B cell (primary cell): Measurements from ENCODE around the gene COL5A1. TPM values are rescaled to one million over a fixed set of nuclear protein-coding genes. Genes with fewer than 3 reads are reported as not detected.
A peak's percentile ranks its signal among the peaks of the same experiment; 100 is the strongest.

Experiments used
- ATAC-seq: fragments of 200-7000 bp; cut with Tn5 transposase; one replicate; pipeline ENCODE4 v1.10.0; 2021; ENCODE audit warnings: low read depth, mild to moderate bottlenecking, moderate number of reproducible peaks, moderate library complexity
- CTCF ChIA-PET: fragments of 350-600 bp; sonication (Branson Sonifier 250); formaldehyde crosslinking; loops from one replicate; lab custom pipeline; 2021; ENCODE audit warnings: antibody characterized with exemption, inconsistent platforms; lab: Charles Lee
- POLR2A ChIA-PET: fragments of 350-600 bp; sonication (Branson Sonifier 250); formaldehyde crosslinking; loops from one replicate; lab custom pipeline; 2021; ENCODE audit warnings: antibody characterized with exemption; lab: Charles Lee
- DNase-seq: peaks from one replicate; pipeline ENCODE4 v3.0.0; 2013
- H2AFZ ChIP-seq: 2 replicates; pipeline ENCODE4 v1.6.1; 2012; ENCODE audit warnings: mild to moderate bottlenecking, low read depth, low read length; ENCODE audit not compliant: insufficient read depth, poor library complexity, severe bottlenecking
- H3K27ac ChIP-seq, 2 donors: 1 replicate in 1 of 2; 2 replicates in 1 of 2; pipeline ENCODE4 v1.5.1; 2012 to 2013; ENCODE audit warnings: low read length in 2 of 2, mild to moderate bottlenecking in 2 of 2, moderate library complexity in 1 of 2
- H3K27me3 ChIP-seq, 4 experiments: fragments of 200-600 bp in 1 of 4; sonication (generic) in 1 of 4; replicated peaks in 1 of 4; 1 replicate in 2 of 4; 2 replicates in 2 of 4; pipeline versions ENCODE4 v1.6.1 to v1.7.0; 2013 to 2016; ENCODE audit warnings: low read length in 3 of 4, mild to moderate bottlenecking in 2 of 4, mixed read lengths in 1 of 4, moderate library complexity in 1 of 4; ENCODE audit not compliant: insufficient read depth in 4 of 4, control insufficient read depth in 3 of 4; ENCODE audit errors: control extremely low read depth in 1 of 4
- H3K36me3 ChIP-seq, 2 experiments: replicated peaks in 1 of 2; 1 replicate in 1 of 2; 2 replicates in 1 of 2; pipeline versions ENCODE4 v1.6.1 to v1.7.1; 2013; ENCODE audit warnings: low read length in 1 of 2; ENCODE audit not compliant: insufficient read depth in 2 of 2, control insufficient read depth in 1 of 2; ENCODE audit errors: control extremely low read depth in 1 of 2, extremely low read depth in 1 of 2
- H3K4me1 ChIP-seq, 2 donors: fragments of 200-600 bp in 1 of 2; sonication (generic) in 1 of 2; 1 replicate in 1 of 2; 2 replicates in 1 of 2; pipeline versions ENCODE4 v1.5.1 to v1.6.1; 2013 to 2017; ENCODE audit warnings: low read length in 2 of 2; ENCODE audit not compliant: control insufficient read depth in 2 of 2, insufficient read depth in 2 of 2
- H3K4me2 ChIP-seq: replicated peaks from 2 replicates; pipeline ENCODE3; 2012; ENCODE audit warnings: mild to moderate bottlenecking, low read depth, low read length; ENCODE audit not compliant: poor library complexity, severe bottlenecking
- H3K4me3 ChIP-seq, 5 experiments: fragments of 200-600 bp in 1 of 5; sonication (generic) in 1 of 5; 1 replicate in 3 of 5; 2 replicates in 2 of 5; pipeline versions ENCODE4 v1.5.1 to v1.7.0; 2011 to 2016; ENCODE audit warnings: low read length in 4 of 5, mild to moderate bottlenecking in 4 of 5, low read depth in 2 of 5, control low read depth in 1 of 5, moderate library complexity in 1 of 5; ENCODE audit not compliant: insufficient read depth in 1 of 5; ENCODE audit errors: control extremely low read depth in 1 of 5, extremely low read depth in 1 of 5
- H3K79me2 ChIP-seq: fragments of 200-600 bp; sonication (generic); one replicate; pipeline ENCODE4 v1.6.0; 2016; ENCODE audit warnings: low read length; ENCODE audit not compliant: control insufficient read depth, insufficient read depth
- H3K9ac ChIP-seq: fragments of 200-600 bp; sonication (generic); 2 replicates; pipeline ENCODE4 v1.6.1; 2017; ENCODE audit warnings: mild to moderate bottlenecking, low read length, moderate library complexity
- H3K9me3 ChIP-seq, 3 donors: one replicate each; pipeline versions ENCODE4 v1.6.1 to v1.7.1; 2013; ENCODE audit warnings: low read length in 2 of 3; ENCODE audit not compliant: control insufficient read depth in 2 of 3, insufficient read depth in 1 of 3; ENCODE audit errors: control extremely low read depth in 1 of 3
- H4K20me1 ChIP-seq: 2 replicates; pipeline ENCODE4 v1.6.0; 2012; ENCODE audit warnings: mild to moderate bottlenecking, low read length; ENCODE audit not compliant: insufficient read depth, control insufficient read depth, poor library complexity, severe bottlenecking
- H3K27ac Mint-ChIP-seq: one replicate; pipeline ENCODE4 v1.8.0; 2021; ENCODE audit warnings: mixed read lengths
- H3K27me3 Mint-ChIP-seq: one replicate; pipeline ENCODE4 v1.8.0; 2021; ENCODE audit warnings: mixed read lengths
- H3K4me1 Mint-ChIP-seq: one replicate; pipeline ENCODE4 v1.8.0; 2021; ENCODE audit warnings: mixed read lengths
- H3K4me3 Mint-ChIP-seq: one replicate; pipeline ENCODE4 v1.8.0; 2021; ENCODE audit warnings: mixed read lengths
- H3K9me3 Mint-ChIP-seq: one replicate; pipeline ENCODE4 v1.8.0; 2022; ENCODE audit warnings: mixed read lengths; ENCODE audit not compliant: insufficient read depth
- EZH2 ChIP-seq: IDR thresholded peaks from 2 replicates; pipeline ENCODE4 v1.6.1; 2012; ENCODE audit warnings: borderline replicate concordance, low read depth, mild to moderate bottlenecking, moderate library complexity, low read length; ENCODE audit not compliant: insufficient read depth, poor library complexity, severe bottlenecking
- WGBS: methylation state at CpG from one replicate; pipeline ENCODE4 v1.1.5; 2013; ENCODE audit warnings: missing lambda C conversion rate; ENCODE audit not compliant: insufficient coverage; 5-methylcytosine and 5-hydroxymethylcytosine counted together
- intact Hi-C: fragments of 100-400 bp; cut with micrococcal nuclease; formaldehyde crosslinking; loops from one replicate; pipeline ENCODE4 v1.10.0; 2022
- polyA plus RNA-seq: library from polyadenylated mRNA; depleted of rRNA; stranded (reverse); fragments of >200 nt; gene quantifications from 2 replicates; pipeline ENCODE4 v1.2.3, GENCODE V29; 2012
- total RNA-seq, 2 donors: library from RNA; stranded (reverse); fragments of 120-200 nt in 1 of 2; gene quantifications; 1 replicate in 1 of 2; 2 replicates in 1 of 2; pipeline versions ENCODE4 v1.2.3 to v1.2.4, GENCODE V29; 2013 to 2022
- TF ChIP-seq, protein P1 (sequence below): fragments of 200-600 bp; IDR thresholded peaks from one replicate; pipeline ENCODE4 v1.8.0; 2022; ENCODE audit warnings: antibody characterized with exemption, mild to moderate bottlenecking

The COL5A1 gene
- total and polyA plus RNA-seq, 2 donors (not counting 1 experiment from before 2014, with no cell fraction given): 0.06 TPM; not detected in 1

DNA sequence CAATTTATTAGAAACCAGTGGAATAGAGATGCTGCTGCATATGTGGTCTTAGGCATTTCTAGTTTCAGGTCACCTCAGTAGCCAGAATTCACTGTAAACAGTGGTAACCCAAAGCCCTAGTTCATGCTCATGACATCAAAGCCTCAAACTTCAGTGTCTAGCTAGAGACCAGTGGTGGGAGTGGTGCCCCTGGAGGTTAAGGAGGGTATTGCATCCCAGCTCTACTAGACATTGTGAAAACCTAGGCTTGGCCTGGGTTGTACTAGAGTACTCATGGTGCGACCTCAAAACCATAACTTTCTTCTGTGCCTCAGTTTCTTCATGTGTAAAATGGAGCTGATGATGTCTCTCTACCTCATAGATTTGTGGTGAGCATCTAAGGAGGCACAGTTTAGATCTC lies 18.8 kb downstream of the COL5A1 start:
- Histone ChIP-seq H3K4me2 (no peak overlapping the region), H3K4me1 (no peaks in the 10 kb centered on the region), H3K9ac (no peak overlapping the region), H2AFZ (no peak overlapping the region), H4K20me1 (no peaks in the 10 kb centered on the region), H3K27ac (no peak overlapping the region), H3K4me3 (no peak overlapping the region), H3K79me2 (no peaks in the 10 kb centered on the region), H3K27me3 (no peaks in the 10 kb centered on the region), H3K36me3 (no peaks in the 10 kb centered on the region), H3K9me3 (peaks cover 0 to 29% (median 9%) of the 10 kb centered on the region in 3 donors)
- Mint-ChIP-seq H3K4me3 (no peak overlapping the region), H3K27ac (no peak overlapping the region), H3K27me3 (no peaks in the 10 kb centered on the region), H3K4me1 (no peaks in the 10 kb centered on the region), H3K9me3 (peaks cover 2% of the 10 kb centered on the region)
- no CpG with 5 or more reads among the region's 1 CpG for WGBS
- DNase-seq (no peak), ATAC-seq (no peak)
- intact Hi-C loops: no loop called here
- TF ChIP-seq, protein P1, sequence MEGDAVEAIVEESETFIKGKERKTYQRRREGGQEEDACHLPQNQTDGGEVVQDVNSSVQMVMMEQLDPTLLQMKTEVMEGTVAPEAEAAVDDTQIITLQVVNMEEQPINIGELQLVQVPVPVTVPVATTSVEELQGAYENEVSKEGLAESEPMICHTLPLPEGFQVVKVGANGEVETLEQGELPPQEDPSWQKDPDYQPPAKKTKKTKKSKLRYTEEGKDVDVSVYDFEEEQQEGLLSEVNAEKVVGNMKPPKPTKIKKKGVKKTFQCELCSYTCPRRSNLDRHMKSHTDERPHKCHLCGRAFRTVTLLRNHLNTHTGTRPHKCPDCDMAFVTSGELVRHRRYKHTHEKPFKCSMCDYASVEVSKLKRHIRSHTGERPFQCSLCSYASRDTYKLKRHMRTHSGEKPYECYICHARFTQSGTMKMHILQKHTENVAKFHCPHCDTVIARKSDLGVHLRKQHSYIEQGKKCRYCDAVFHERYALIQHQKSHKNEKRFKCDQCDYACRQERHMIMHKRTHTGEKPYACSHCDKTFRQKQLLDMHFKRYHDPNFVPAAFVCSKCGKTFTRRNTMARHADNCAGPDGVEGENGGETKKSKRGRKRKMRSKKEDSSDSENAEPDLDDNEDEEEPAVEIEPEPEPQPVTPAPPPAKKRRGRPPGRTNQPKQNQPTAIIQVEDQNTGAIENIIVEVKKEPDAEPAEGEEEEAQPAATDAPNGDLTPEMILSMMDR: peak; percentile 50
- TF ChIP-seq EZH2: no peak
- CTCF ChIA-PET: no interaction called here
- POLR2A ChIA-PET: no interaction called here

DNA sequence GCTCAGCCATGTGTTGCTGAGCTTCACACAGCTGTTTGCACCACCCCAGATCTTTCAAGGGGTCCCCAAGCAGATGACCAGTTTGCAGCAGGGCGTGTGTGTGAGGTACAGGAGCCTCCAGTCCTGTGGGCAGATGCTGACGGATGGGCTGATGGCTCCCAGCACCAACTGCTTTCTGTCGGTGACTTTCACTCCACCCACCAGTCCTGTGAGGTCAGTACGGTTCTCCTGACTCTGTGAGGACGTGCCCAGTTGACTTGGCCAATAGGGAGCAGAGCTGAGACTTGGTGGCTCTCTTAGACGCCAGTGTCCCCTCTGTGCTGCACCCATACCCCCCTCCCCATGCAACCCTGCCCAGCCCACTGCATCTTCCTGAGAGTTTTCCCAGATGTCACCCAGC lies 19.7 kb downstream of the COL5A1 start:
- WGBS: 98% methylated on average over 6 of the region's 6 CpGs
- ChIA-PET CTCF (no interaction called here), POLR2A (no interaction called here)

More for the DNA sequence above, 19.7 kb downstream of the COL5A1 start:
- intact Hi-C loops: no loop called here
- Mint-ChIP-seq H3K4me3 (no peak overlapping the region), H3K27ac (no peak overlapping the region), H3K27me3 (no peaks in the 10 kb centered on the region), H3K9me3 (peaks cover 2% of the 10 kb centered on the region), H3K4me1 (no peaks in the 10 kb centered on the region)
- Histone ChIP-seq H4K20me1 (no peaks in the 10 kb centered on the region), H3K27me3 (no peaks in the 10 kb centered on the region), H3K4me3 (no peak overlapping the region), H3K9ac (no peak overlapping the region), H3K27ac (no peak overlapping the region), H3K4me2 (no peak overlapping the region), H2AFZ (no peak overlapping the region), H3K4me1 (no peaks in the 10 kb centered on the region), H3K79me2 (no peaks in the 10 kb centered on the region), H3K36me3 (no peaks in the 10 kb centered on the region), H3K9me3 (peaks cover 0 to 29% (median 9%) of the 10 kb centered on the region in 3 donors)
- DNase-seq: no peak
- TF ChIP-seq EZH2: no peak
- TF ChIP-seq, protein P1: no peak
- no peak for ATAC-seq
